ENCODE measurements around the gene ANKRD65. TPM values are rescaled to one million over a fixed set of nuclear protein-coding genes. Genes with fewer than 3 reads are reported as not detected.
"Not testable (repeated sequence)": the region's sequence is repeated elsewhere in the genome, so short reads cannot be mapped to it uniquely, and the experiment has no call there.

Gene ANKRD65
- total RNA-seq (not detected), polyA plus RNA-seq (not detected)

- intact Hi-C loops (cut with micrococcal nuclease) = no loop called here
- H3K36me3 ChIP-seq (ENCODE audit: insufficient read depth, low read length) = no peaks in the 10 kb centered on the region
- no peaks in the 10 kb centered on the region for H3K9me3 Mint-ChIP-seq
- DNase-seq = peak in 1 of 5 donors; percentile 3
- no peaks in the 10 kb centered on the region for H3K9me3 ChIP-seq (ENCODE audit: control insufficient read depth in 1 of 2, low read length in 2 of 2)
- H3K27me3 Mint-ChIP-seq = peaks cover 14 to 19% of the 10 kb centered on the region in 2 donors
- H3K4me3 Mint-ChIP-seq = no peak within 1 kb of the TSS
- ChIA-PET CTCF (ENCODE audit: partially characterized antibody) (no interaction called here), POLR2A (ENCODE audit: partially characterized antibody) (no interaction called here)
- H3K4me1 ChIP-seq (ENCODE audit: insufficient read depth, low read length) = no peaks in the 10 kb centered on the region
- H3K27ac Mint-ChIP-seq = no peak within 1 kb of the TSS
- no peaks in the 10 kb centered on the region for H3K27me3 ChIP-seq (ENCODE audit: insufficient read depth, low read length)
- H3K4me3 ChIP-seq (ENCODE audit: low read length in 2 of 2) = no peak within 1 kb of the TSS
- H3K27ac ChIP-seq (ENCODE audit: low read depth, low read length) = no peak within 1 kb of the TSS
- no peaks in the 10 kb centered on the region for H3K36me3 Mint-ChIP-seq
- H3K4me1 Mint-ChIP-seq = peaks cover 0 to 8% (median under 1%) of the 10 kb centered on the region in 4 donors
These were observed at the start of gene ANKRD65 for GRCh38 chr1:1421147-1421906. Gene ANKRD65, minus strand, starts transcription at chr1:1421276. Its CDS starts 271 bp downstream, at chr1:1421005.

- H3K27me3 Mint-ChIP-seq; H3K27ac ChIP-seq (ENCODE audit: low read depth, low read length); POLR2A ChIA-PET (ENCODE audit: partially characterized antibody); intact Hi-C loops (cut with micrococcal nuclease); H3K9me3 ChIP-seq (ENCODE audit: control insufficient read depth in 1 of 2, low read length in 2 of 2); H3K27ac Mint-ChIP-seq; H3K4me3 Mint-ChIP-seq; H3K4me3 ChIP-seq (ENCODE audit: low read length in 2 of 2); H3K36me3 ChIP-seq (ENCODE audit: insufficient read depth, low read length); H3K36me3 Mint-ChIP-seq; H3K9me3 Mint-ChIP-seq; H3K27me3 ChIP-seq (ENCODE audit: insufficient read depth, low read length); CTCF ChIA-PET (ENCODE audit: partially characterized antibody): not testable (repeated sequence)
- DNase-seq = peak in 1 of 5 donors; percentile 20
- peaks cover 17% of the 10 kb centered on the region for H3K4me1 ChIP-seq (ENCODE audit: insufficient read depth, low read length)
- peaks cover 8 to 26% (median 16%) of the 10 kb centered on the region in 4 donors for H3K4me1 Mint-ChIP-seq
These were observed 47.3 kb upstream of the ANKRD65 start for GRCh38 chr1:1468196-1468985.

- Mint-ChIP-seq H3K27ac (no peak overlapping the region), H3K36me3 (no peaks in the 10 kb centered on the region), H3K4me3 (no peak overlapping the region), H3K4me1 (no peaks in the 10 kb centered on the region), H3K27me3 (peaks cover 0 to 2% of the 10 kb centered on the region in 2 donors), H3K9me3 (no peaks in the 10 kb centered on the region)
- Histone ChIP-seq H3K4me1 (ENCODE audit: insufficient read depth, low read length) (no peaks in the 10 kb centered on the region), H3K36me3 (ENCODE audit: insufficient read depth, low read length) (no peaks in the 10 kb centered on the region), H3K4me3 (ENCODE audit: low read length in 2 of 2) (no peak overlapping the region), H3K9me3 (ENCODE audit: control insufficient read depth in 1 of 2, low read length in 2 of 2) (no peaks in the 10 kb centered on the region), H3K27me3 (ENCODE audit: insufficient read depth, low read length) (no peaks in the 10 kb centered on the region), H3K27ac (ENCODE audit: low read depth, low read length) (no peak overlapping the region)
- ChIA-PET CTCF (ENCODE audit: partially characterized antibody) (no interaction called here), POLR2A (ENCODE audit: partially characterized antibody) (no interaction called here)
- peak in 1 of 5 donors; percentile 15 for DNase-seq
- intact Hi-C loops (cut with micrococcal nuclease) = no loop called here
These were observed 42.2 kb upstream of the ANKRD65 start for GRCh38 chr1:1463312-1463711.

- DNase-seq = peak in 1 of 5 donors; percentile 48
- no peaks in the 10 kb centered on the region for H3K9me3 Mint-ChIP-seq
- no peaks in the 10 kb centered on the region for H3K9me3 ChIP-seq (ENCODE audit: control insufficient read depth in 1 of 2, low read length in 2 of 2)
- ChIA-PET CTCF (ENCODE audit: partially characterized antibody) (no interaction called here), POLR2A (ENCODE audit: partially characterized antibody) (no interaction called here)
- H3K27ac Mint-ChIP-seq = peak overlapping the region in 3 of 7 donors; percentile 15 to 63 (median 35)
- H3K27me3 Mint-ChIP-seq = peaks cover 0 to 2% of the 10 kb centered on the region in 2 donors
- no peaks in the 10 kb centered on the region for H3K4me1 ChIP-seq (ENCODE audit: insufficient read depth, low read length)
- H3K4me3 Mint-ChIP-seq = peak overlapping the region; percentile 9 to 80 (median 58)
- intact Hi-C loops (cut with micrococcal nuclease) = no loop called here
- no peak overlapping the region for H3K27ac ChIP-seq (ENCODE audit: low read depth, low read length)
- H3K27me3 ChIP-seq (ENCODE audit: insufficient read depth, low read length) = no peaks in the 10 kb centered on the region
- no peaks in the 10 kb centered on the region for H3K36me3 ChIP-seq (ENCODE audit: insufficient read depth, low read length)
- no peaks in the 10 kb centered on the region for H3K36me3 Mint-ChIP-seq
- no peaks in the 10 kb centered on the region for H3K4me1 Mint-ChIP-seq
- H3K4me3 ChIP-seq (ENCODE audit: low read length in 2 of 2) = no peak overlapping the region
These were observed 41.4 kb upstream of the ANKRD65 start for GRCh38 chr1:1462318-1462966.

GRCh38 chr1:1461721-1462317 lies 40.7 kb upstream of the ANKRD65 start:
- H3K4me3 ChIP-seq (ENCODE audit: low read length in 2 of 2) = no peak overlapping the region
- peak overlapping the region in 1 of 7 donors; percentile 46 for H3K27ac Mint-ChIP-seq

GRCh38 chr1:1460540-1461130 lies 39.6 kb upstream of the ANKRD65 start:
- H3K9me3 ChIP-seq (ENCODE audit: control insufficient read depth in 1 of 2, low read length in 2 of 2) = no peaks in the 10 kb centered on the region
- no peaks in the 10 kb centered on the region for H3K4me1 ChIP-seq (ENCODE audit: insufficient read depth, low read length)
- Mint-ChIP-seq H3K36me3 (no peaks in the 10 kb centered on the region), H3K27ac (no peak overlapping the region), H3K27me3 (peaks cover 0 to 2% of the 10 kb centered on the region in 2 donors), H3K9me3 (no peaks in the 10 kb centered on the region), H3K4me1 (no peaks in the 10 kb centered on the region), H3K4me3 (no peak overlapping the region)
- H3K36me3 ChIP-seq (ENCODE audit: insufficient read depth, low read length) = no peaks in the 10 kb centered on the region
- ChIA-PET CTCF (ENCODE audit: partially characterized antibody) (no interaction called here), POLR2A (ENCODE audit: partially characterized antibody) (no interaction called here)
- DNase-seq = peak in 1 of 5 donors; percentile 15
- H3K4me3 ChIP-seq (ENCODE audit: low read length in 2 of 2) = no peak overlapping the region
- no peaks in the 10 kb centered on the region for H3K27me3 ChIP-seq (ENCODE audit: insufficient read depth, low read length)
- intact Hi-C loops (cut with micrococcal nuclease) = no loop called here
- no peak overlapping the region for H3K27ac ChIP-seq (ENCODE audit: low read depth, low read length)

More at GRCh38 chr1:1461721-1462317, 40.7 kb upstream of the ANKRD65 start:
- Histone ChIP-seq H3K27me3 (ENCODE audit: insufficient read depth, low read length) (no peaks in the 10 kb centered on the region), H3K36me3 (ENCODE audit: insufficient read depth, low read length) (no peaks in the 10 kb centered on the region), H3K27ac (ENCODE audit: low read depth, low read length) (no peak overlapping the region), H3K9me3 (ENCODE audit: control insufficient read depth in 1 of 2, low read length in 2 of 2) (no peaks in the 10 kb centered on the region), H3K4me1 (ENCODE audit: insufficient read depth, low read length) (no peaks in the 10 kb centered on the region)
- no peaks in the 10 kb centered on the region for H3K9me3 Mint-ChIP-seq
- H3K36me3 Mint-ChIP-seq = no peaks in the 10 kb centered on the region
- peaks cover 0 to 2% of the 10 kb centered on the region in 2 donors for H3K27me3 Mint-ChIP-seq
- DNase-seq = peak in 1 of 5 donors; percentile 31
- no peaks in the 10 kb centered on the region for H3K4me1 Mint-ChIP-seq
- intact Hi-C loops (cut with micrococcal nuclease) = no loop called here
- ChIA-PET CTCF (ENCODE audit: partially characterized antibody) (no interaction called here), POLR2A (ENCODE audit: partially characterized antibody) (no interaction called here)
- peak overlapping the region in 2 of 8 donors; percentile 23 to 80 for H3K4me3 Mint-ChIP-seq

Measured in CD4-positive, alpha-beta memory T cell (primary cell).